Esophagus muscularis mucosa (tissue), 3 donors: ENCODE measurements around the gene SHISA6.

Experiments used
- POLR2A ChIP-seq: fragments of 450-650 bp; IDR thresholded peaks from one replicate; pipeline ENCODE4 v1.6.1; 2017; ENCODE audit warnings: antibody characterized with exemption, moderate library complexity, mild to moderate bottlenecking, low read depth
- TF ChIP-seq, protein P1 (sequence below), 3 experiments: fragments of 200-600 bp in 2 of 3; fragments of 450-650 bp in 1 of 3; sonication (generic) in 2 of 3; IDR thresholded peaks; one replicate each; pipeline ENCODE4 v1.5.1; 2017 to 2019; ENCODE audit warnings: antibody characterized with exemption in 3 of 3, mild to moderate bottlenecking in 2 of 3, moderate library complexity in 1 of 3

DNA sequence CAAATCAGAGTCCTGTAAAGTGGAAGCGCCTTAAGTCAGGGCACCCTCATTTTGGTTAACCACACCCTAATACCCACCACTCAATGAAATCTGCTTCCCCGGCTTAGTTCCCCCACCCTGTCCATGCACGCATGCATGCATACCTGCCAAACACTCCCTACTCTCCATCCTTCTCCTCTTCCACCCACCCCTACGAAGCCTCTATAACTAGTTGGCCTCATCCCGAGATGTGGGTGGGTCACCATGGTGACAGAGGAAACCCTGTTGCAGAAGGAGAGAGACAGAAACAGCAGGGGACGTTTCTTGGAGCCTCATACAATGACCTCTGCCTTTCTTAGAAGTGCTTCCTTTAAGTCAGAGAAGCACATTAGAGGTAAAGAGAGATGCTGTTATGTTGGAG is 310.4 kb downstream of the SHISA6 start:
- TF ChIP-seq, protein P1, sequence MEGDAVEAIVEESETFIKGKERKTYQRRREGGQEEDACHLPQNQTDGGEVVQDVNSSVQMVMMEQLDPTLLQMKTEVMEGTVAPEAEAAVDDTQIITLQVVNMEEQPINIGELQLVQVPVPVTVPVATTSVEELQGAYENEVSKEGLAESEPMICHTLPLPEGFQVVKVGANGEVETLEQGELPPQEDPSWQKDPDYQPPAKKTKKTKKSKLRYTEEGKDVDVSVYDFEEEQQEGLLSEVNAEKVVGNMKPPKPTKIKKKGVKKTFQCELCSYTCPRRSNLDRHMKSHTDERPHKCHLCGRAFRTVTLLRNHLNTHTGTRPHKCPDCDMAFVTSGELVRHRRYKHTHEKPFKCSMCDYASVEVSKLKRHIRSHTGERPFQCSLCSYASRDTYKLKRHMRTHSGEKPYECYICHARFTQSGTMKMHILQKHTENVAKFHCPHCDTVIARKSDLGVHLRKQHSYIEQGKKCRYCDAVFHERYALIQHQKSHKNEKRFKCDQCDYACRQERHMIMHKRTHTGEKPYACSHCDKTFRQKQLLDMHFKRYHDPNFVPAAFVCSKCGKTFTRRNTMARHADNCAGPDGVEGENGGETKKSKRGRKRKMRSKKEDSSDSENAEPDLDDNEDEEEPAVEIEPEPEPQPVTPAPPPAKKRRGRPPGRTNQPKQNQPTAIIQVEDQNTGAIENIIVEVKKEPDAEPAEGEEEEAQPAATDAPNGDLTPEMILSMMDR (IDR thresholded peaks at IDR 0.05) = no peak
- TF ChIP-seq POLR2A = no peak
